COLO668 (cell line): ENCODE results near the gene SOBP.

ENCODE experiments used
- DNase-seq: peaks from one replicate; lab custom pipeline; 2025; ENCODE audit not compliant: unreplicated experiment; lab: John Stamatoyannopoulos, UW

Gene SOBP

DNA sequence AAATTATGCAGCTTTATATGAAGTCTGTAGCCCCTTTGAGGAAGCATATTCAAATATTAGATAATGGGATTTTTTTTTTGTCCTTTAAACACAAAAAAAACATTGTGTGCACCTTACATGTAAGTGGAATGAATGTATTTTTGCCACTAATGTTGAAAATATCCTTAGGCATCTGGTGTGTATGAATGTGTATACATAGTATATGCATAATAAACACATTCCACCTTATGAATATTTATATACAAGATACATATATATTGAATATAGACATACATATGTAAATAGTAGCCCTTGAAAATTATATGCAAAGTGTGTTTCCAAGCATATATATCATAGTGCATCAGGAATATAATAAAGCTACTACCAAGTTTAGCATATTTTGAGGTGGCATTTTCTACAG, 94.8 kb downstream of the SOBP start:
- DNase-seq: no peak

DNA sequence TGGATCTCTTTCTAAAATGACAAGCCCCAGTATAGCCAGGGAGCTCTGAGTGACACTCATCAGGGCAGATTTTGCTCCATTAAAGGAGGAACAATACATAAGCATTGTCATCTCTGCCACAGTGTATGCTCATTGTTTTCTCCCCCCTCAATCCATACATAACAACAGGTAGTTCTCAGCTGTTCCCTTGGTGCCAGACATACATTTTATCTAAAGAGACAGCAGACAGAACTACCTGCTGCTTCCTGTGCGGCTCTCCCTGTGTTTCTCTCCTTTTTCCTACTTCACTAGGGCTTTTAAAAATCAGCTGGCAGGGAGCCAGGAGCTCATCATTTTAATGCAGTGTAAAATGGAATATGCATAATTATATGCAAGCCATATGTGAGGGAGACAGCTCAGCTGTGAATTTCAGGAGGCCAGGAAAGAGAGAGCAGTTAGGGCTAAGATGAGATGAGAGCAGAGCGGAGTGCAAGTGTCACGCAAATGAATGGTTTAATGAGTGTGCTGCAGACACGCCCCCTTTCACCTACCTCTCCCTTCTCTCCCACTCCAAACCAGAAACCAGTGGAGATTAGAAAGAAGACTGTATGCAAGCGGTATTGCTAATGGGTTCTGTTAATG, 96.0 kb downstream of the SOBP start:
- DNase-seq: peak; percentile 30

DNA sequence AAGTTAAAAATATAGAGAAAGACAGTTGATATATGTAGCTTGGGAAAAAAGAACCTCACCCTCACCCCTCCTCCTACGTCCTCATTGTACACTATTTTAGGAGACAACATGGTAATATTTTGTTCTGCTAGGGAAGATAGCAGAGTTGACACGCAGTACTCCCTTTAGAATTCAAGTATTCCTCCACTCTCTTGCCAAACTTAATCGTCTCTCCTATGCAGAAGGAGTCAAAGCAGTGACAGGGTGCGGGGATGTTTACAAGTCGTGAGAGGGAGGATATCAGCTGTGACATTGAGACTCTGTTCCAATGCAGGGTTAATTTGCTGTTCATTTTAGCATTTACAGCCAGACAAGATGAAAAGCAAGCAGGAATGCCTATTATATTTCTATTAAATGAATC, 97.5 kb downstream of the SOBP start:
- no peak for DNase-seq

DNA sequence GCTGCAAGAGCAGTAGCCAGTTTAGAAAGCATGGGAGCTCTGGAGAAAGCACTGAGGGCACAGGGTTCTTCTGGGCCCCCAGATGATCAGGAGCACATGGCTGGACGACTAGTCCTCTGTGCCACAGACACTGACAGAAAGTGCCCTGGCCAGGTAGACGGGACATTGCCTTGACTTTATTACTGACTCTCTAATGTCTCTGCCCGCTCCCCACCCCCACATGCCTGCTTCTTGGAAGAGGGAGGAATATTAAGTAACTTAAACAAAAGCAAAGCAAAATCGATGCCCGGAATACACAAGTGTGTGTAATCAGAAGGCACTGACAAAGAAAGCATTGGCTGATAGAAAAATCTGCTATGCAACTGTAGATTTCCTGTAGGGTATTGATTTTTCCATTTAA, 99.3 kb downstream of the SOBP start:
- DNase-seq: no peak

DNA sequence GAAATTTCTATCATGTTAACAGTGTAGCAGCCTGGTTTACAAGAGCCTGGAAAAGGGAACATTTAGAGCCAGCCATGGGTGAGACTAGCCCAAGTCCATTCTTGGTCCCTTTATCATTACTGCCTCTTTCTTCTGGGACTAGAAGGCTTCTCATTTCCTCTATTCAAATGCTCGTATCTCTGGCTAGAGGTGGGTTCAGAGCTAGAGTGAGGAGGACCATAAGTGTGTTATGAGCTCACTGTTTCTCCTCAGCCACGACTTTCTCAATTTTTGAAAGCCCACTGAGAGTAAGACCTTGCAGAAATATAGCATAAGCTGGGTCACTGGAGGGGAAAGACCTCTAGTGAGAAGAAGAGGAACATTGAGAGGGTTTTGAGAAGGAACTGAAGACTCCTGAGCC, 100.0 kb downstream of the SOBP start:
- DNase-seq: no peak

DNA sequence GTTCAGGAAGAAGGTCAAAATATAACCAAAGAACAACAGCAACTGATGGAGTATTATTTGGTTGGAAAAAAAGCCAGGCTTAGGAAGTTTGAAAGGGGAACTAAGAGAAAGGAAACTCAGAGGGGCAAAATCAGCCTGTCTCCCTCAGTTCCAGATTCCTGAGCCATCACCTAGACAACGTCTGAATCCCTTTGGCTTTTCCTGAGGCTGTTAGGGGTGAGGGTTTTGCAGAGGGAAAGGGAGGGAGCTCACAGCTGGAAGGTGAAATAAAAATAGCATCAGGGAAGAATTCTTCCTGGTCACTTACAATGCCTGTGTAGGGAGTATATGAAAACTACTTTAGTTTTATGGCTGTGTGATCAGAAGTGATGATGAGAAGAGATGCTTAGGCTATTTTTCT, 100.5 kb downstream of the SOBP start:
- DNase-seq: no peak

DNA sequence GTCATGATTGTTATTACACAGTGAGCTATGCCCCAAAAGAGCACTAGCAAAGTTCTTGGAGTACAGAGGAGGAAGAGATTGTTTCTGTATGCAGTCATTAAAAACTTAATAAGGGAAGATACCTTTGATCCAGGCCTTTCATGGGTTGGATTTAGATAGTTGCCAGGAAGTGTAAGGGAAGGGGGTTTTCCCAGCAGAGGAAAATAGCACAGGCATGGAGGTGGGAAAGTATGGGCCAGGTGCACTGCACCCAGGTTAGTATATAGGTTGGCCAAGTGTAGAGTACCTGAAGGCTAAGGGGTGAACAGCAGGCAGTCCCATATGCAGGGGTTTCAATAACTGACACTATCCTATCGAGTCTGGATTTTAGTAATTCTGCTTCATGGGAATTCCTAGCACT, 101.4 kb downstream of the SOBP start:
- DNase-seq: no peak

DNA sequence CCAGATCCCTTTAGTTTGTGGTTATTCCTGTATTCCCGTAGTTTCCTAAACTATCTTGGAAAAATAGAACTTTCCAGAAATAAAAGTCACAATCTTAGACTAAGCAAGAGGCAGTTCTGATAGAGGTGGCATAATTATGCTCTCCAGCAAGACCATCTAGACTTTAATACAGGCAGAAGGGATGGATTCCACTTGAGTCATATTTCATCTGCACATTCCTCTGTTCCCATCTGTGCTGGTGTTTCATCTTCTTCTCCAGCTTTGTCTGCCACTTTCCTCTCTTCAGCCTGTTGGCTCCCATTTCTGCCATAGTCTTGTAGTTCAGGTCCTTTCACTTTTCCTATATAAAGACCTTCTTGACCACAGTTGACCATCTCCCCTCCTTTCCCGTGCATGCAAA, 102.9 kb downstream of the SOBP start:
- no peak for DNase-seq

DNA sequence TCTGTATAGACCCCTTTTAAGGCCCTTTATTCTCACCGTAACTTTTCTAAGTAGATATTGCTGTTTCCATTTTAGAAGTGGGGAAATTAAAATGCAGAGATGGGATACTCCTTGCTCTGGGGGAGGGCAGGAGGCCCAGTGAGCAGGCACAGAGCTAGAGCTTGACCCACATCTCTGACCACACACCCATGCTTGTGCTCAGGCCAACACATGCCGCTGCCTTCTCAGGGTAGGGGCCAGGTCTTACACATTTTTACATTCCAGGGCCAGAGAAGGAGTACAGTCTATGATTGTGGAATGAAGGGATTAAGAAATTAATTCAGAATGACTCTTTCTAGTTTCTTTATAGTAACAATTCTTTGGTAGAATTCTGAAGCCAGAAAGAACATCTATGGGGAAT, 104.8 kb downstream of the SOBP start:
- no peak for DNase-seq

DNA sequence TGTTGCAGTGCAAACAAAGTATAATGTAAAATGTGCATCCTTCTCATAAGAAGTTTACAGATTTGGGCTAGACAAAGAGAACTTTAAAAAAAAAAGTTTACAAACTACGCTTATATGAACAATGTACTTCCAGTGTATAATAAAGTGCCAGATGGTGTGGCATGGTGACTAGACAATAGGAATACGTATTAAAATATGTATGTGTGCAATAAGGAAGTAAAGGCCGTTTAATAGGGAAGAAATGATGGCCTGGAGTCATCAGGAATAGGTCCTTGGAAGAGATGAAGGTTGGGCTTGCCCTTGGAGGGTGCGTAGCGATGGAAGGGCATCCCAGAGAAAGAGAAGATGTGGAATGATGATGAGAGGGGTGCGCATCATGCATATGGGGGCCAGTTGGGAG, 108.2 kb downstream of the SOBP start:
- DNase-seq: no peak

DNA sequence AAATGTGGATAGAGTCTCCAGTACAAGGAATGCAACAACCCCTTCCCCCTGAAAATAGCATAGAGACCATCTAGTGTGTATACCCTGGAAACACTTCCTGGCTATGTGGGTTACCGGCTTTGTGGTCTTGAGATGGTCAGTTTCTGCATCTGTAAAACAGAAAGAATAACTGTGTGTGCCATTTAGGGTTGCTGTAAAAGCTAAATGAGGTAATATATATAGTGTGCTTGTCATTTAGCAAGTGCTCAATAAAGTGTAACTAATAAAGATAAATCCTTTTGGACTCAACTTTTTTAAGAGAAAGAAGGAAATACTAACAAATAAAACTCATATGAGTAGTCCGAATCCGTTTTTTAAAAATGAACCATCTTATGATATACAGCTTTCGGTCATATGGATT, 109.1 kb downstream of the SOBP start:
- DNase-seq: no peak

DNA sequence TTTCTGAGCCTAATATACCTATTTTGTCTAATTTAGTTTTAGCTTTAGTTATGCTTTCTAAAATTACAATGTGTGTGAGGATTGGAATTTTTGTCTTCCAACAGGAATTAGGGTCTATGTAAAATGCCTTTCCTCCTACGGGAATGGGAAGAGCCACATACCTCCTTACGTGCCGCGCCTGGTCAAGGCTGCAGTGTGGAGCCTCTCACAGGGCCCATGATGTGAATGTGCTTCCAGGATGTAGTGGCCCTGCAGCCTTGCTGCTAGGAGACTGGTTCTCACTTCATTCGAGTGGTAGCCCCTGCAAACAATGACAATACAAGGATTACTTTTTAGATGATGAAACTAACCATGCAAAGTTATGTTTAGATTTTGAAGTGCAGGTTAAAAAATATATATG, 110.2 kb downstream of the SOBP start:
- no peak for DNase-seq

DNA sequence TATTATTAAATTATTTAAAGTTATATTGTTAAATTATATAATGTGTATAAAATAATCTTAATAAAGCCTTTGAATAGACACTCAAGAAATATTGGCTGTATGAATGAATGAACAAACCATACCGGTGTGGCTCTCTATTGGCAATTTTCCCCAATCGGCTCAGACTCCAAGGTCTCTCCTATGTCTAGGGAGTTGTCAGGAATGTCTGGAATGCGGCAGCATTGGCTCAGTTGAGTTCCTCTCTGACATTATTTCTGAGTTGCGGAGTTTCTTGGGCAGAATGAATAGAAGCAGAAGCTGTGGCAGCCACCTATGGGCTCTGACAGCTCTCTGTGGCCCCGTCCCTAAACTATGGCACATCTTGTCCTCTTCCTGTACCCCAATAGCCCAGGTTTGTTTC, 111.0 kb downstream of the SOBP start:
- DNase-seq: no peak

DNA sequence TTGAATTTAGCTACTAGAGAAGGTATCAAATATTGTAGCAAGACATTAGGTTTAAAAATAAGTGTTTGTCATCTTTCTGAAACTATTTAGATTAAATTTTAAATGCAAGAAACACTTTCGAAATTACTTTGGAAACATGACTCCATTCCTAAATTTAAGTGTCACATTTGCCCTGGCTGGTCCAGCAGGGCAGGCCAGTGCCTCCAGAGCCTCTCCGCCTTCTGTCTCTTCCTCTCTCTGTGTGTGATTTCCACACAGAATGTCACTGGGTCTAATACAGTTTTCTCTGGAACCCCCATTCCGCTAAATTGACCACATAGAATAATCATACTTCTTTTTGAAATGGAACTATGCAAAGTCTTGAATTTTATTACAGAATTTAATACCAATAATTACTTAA, 111.5 kb downstream of the SOBP start:
- no peak for DNase-seq

DNA sequence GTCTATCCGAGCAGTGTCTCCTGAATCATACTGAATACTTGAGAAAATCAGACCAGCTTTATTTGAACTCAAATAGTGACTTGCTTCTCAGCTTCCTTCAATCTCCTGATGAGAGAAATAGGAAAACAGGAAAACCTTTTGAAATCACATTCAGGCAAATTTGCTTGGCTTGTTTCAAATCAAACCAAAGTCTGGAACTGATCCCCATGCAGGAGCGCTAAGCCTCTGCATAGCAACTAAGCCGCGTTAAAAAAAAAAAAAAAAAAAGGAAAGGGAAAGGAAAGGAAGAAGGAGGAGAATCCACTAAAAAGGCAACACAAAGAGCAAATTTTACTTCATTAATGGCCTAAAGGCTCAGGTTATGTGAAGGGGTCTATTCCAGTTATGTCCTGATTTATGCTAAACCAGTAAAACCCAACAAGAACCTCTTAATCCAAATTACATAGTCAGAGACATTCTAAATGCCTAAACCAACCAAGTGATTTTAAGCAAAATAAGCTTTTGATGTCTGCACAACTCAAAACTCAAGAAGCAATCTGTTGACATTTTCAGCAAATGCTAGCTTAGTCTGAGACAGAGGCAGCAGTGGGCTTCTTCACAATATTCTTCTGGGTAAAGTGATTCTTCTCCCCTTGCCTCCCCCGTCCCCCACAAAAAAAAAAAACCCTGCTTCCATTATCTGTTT, 112.5 kb downstream of the SOBP start:
- no peak for DNase-seq

DNA sequence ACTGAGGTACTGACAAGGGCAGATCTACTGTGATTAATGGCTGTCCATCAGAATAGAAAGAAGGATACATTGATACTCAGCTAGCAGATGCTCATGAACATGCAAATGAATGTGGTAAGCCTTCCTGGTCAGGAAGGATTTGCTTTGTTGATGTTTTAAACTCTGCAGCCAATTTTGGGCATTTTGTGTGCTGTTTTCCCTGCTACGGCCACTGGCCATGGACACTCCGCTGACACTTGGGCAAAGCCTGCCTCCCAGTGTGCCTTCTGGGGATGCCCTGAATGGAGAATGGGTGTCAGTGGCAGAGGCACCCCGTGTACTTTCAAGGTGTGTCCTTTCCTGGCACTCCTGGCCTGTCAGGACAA, 113.1 kb downstream of the SOBP start:
- DNase-seq: peak; percentile 4

DNA sequence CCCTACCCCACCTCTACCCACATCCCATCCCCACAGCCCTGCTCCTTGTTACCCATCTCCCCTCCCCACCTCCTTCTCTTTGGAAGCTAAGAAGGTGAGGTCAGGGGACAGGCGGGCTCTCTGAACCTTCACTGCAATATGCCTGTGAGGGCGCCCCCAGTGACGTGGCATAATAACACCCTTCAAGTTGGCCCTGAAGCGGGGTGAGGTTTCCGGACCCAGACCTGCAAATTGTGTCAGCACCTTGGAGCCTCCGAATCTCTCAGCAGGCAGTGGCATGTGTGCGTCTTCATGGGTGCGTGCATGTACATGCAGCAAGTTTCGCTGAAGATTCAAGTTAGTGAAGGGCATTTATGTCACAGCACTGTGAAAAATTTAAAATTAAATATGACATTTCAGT, 114.6 kb downstream of the SOBP start:
- no peak for DNase-seq

DNA sequence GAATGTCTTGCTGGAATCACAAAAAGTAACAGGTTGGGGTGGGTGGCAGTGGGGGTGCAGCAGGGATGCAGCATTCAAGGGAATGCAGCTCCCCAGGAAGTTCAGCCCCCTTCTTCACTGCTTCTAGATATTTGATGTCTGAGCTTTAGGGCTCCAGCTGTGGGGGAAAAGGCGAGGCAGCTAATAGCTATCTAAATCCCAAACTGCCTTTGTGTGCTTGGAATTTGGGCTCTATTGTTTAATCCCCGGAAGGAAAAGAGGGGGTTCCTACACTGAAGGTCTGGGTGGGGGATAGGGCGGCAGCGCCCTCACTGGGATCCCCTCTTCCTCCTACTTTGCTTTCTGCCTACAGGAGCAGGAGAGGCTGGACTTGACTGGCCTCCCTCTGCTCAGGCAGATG, 116.5 kb downstream of the SOBP start:
- DNase-seq: no peak

DNA sequence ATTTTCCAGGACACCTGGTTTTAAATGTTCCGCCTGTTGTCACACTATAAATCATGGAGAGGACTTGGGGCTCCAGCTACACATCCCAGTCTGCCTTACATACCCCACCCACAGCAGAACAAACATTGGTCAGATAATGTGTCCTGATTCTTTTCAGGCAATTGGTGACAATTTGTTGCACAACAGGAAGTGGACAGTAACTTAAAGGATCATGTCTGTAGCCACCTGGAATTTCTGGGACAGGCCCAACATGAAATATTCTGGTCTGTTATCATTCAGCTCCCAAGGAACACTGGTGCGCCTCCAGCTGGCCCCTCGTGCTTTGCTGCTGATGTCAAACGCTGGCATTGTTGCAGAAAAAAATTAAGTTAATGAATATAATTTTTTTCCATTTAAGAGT, 117.2 kb downstream of the SOBP start:
- peak; percentile 51 for DNase-seq

DNA sequence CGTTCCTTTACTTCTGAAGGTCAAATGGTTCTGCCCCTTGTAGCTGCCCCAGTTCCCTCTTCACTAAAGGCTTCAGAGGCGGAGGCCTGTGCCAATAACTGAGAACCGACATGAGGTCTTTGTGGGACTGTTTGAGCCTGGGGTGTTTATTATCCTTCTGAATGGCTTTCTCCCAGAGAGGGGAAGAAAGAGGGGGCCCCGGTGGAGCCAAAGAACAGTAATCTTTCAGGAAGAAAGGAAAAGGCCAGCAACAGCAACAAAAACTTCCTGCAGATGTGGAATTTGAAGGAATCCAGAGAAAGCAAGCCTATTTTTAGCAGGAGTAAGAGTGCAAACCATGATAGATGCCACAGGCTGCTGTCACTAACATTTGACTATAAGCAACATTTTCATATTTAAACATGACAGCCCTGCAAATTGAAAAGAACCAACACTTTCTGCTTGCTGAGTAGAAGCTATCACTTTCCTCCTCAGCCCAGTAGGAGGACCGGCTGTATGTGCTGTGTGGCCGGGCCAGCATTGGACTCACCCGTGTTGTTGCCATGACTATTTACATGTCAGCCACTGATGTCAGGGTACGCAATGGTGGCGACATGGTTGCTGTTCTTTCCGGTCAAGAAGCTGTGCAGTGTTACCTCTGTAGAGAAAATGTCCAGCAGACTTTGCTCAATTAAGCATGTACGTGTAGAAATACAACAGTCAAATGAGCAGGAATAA, 121.3 kb downstream of the SOBP start:
- DNase-seq: no peak

DNA sequence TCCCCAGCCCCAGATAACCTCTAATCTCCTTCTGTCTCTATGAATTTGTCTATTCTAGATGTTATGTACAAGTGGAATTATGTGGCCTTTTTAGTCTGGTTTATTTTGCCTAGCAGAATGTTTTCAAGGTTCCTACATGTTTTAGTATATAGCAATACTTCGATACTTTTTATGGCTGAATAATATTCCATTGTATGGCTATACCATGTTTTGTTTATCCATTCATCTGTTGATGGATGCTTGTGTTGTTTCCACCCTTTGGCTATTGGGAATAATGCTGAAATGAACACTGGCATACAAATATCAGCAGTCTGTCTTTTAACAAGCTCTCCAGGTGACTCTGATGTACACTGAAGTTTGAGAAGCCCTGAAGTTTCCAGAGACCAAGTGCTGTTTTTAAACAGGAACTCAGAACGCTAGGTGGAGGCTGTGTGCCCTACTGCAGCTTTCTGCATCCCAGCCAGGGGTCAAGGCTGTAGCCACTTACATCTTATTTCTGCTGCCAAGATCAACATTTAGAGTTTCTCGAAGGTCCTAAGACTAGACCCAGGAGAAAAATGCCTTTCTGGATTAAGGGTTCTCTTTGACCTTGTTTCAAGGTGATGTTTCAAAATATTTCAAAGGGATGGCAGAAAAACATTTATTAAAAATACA, 123.0 kb downstream of the SOBP start:
- DNase-seq: no peak
